Measurements from ENCODE around the gene MSL3B.

MSL3B gene

GRCh38 chr2:233829193-233830110 lies 38.7 kb downstream of the MSL3B start:
- no peak for TF ChIP-seq MAX (IDR thresholded peaks at IDR 0.05)
- no peak for TF ChIP-seq TEAD4 (IDR thresholded peaks at IDR 0.05)
- no peak for TF ChIP-seq EGR1 (IDR thresholded peaks at IDR 0.05)
- no peak for TF ChIP-seq ZBTB7A (IDR thresholded peaks at IDR 0.05; ENCODE audit: low read depth)
- no peak for TF ChIP-seq CEBPB (IDR thresholded peaks at IDR 0.05)
- no peak for TF ChIP-seq EP300 (IDR thresholded peaks at IDR 0.05; ENCODE audit: borderline replicate concordance)

GRCh38 chr2:233828546-233829192 lies 39.5 kb downstream of the MSL3B start:
- TF ChIP-seq YY1 (IDR thresholded peaks at IDR 0.05; ENCODE audit: low read depth) (no peak), USF1 (IDR thresholded peaks at IDR 0.05) (no peak), RAD21 (IDR thresholded peaks at IDR 0.05; ENCODE audit: low read depth) (no peak), TAF1 (IDR thresholded peaks at IDR 0.05; ENCODE audit: low read depth) (no peak), EP300 (IDR thresholded peaks at IDR 0.05; ENCODE audit: borderline replicate concordance) (no peak), EGR1 (IDR thresholded peaks at IDR 0.05) (no peak), MAX (IDR thresholded peaks at IDR 0.05) (no peak)

- TF ChIP-seq ZBTB7A (IDR thresholded peaks at IDR 0.05; ENCODE audit: low read depth): no peak
- no peak for TF ChIP-seq EGR1 (IDR thresholded peaks at IDR 0.05)
- TF ChIP-seq FOXM1 (IDR thresholded peaks at IDR 0.05; ENCODE audit: borderline replicate concordance, low read depth): no peak
- no peak for TF ChIP-seq CREB1 (IDR thresholded peaks at IDR 0.05; ENCODE audit: low read depth)
Observed at GRCh38 chr2:233824373-233824772, 43.8 kb downstream of the MSL3B start.

GRCh38 chr2:233823731-233824121 lies 44.5 kb downstream of the MSL3B start:
- TF ChIP-seq REST (IDR thresholded peaks at IDR 0.05; ENCODE audit: low read depth): no peak
- no peak for TF ChIP-seq CREB1 (IDR thresholded peaks at IDR 0.05; ENCODE audit: low read depth)
- TF ChIP-seq USF1 (IDR thresholded peaks at IDR 0.05): no peak
- TF ChIP-seq NFIC (IDR thresholded peaks at IDR 0.05): no peak
- TF ChIP-seq CEBPB (IDR thresholded peaks at IDR 0.05): no peak

- no peak for TF ChIP-seq FOXM1 (IDR thresholded peaks at IDR 0.05; ENCODE audit: borderline replicate concordance, low read depth)
- no peak for TF ChIP-seq TCF12 (IDR thresholded peaks at IDR 0.05; ENCODE audit: low read depth)
Observed at GRCh38 chr2:233822781-233823730, 45.1 kb downstream of the MSL3B start.

- no peak for TF ChIP-seq REST (IDR thresholded peaks at IDR 0.05; ENCODE audit: low read depth)
- TF ChIP-seq EP300 (IDR thresholded peaks at IDR 0.05; ENCODE audit: borderline replicate concordance): no peak
- no peak for TF ChIP-seq RAD21 (IDR thresholded peaks at IDR 0.05; ENCODE audit: low read depth)
- no peak for TF ChIP-seq TEAD4 (IDR thresholded peaks at IDR 0.05)
- no peak for TF ChIP-seq FOXM1 (IDR thresholded peaks at IDR 0.05; ENCODE audit: borderline replicate concordance, low read depth)
- TF ChIP-seq TCF12 (IDR thresholded peaks at IDR 0.05; ENCODE audit: low read depth): no peak
- TF ChIP-seq USF1 (IDR thresholded peaks at IDR 0.05): no peak
- TF ChIP-seq YY1 (IDR thresholded peaks at IDR 0.05; ENCODE audit: low read depth): no peak
- no peak for TF ChIP-seq NFIC (IDR thresholded peaks at IDR 0.05)
- TF ChIP-seq ZBTB7A (IDR thresholded peaks at IDR 0.05; ENCODE audit: low read depth): no peak
- TF ChIP-seq TAF1 (IDR thresholded peaks at IDR 0.05; ENCODE audit: low read depth): no peak
Observed at GRCh38 chr2:233822101-233822771, 46.0 kb downstream of the MSL3B start.
